ENCODE data around the gene CABLES2.

CABLES2 gene

DNA sequence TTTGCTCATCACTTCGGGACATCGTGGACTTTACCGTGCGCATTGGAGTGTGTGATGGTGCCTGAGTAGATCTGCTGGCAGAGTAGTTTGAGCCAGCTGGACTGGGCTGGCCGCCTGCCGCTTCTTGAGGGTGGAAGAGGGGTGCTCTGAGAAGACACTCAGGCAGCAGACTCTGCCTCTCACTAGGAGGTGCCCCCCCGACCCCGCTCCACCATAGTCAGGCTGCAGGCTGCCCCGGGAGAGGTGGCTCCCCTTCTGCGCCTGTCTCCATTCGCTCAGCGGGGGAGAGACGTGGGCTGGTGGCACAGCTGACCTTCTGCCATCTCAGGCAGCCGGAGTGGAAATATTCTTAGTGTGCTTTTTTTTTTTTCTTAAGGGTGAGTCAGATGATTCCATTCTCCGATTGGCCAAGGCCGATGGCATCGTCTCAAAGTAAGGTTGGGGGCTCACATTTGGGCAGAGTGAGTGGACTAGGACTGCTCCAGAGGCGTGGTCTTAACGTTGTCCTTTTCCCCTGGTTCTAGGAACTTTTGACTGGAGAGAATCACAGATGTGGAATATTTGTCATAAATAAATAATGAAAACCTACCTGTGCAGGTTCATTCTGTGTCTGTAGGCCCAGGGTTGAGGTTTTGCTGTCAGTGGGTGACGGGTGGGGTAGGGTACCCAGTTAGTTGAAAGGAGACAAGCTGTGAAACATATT is 19.0 kb downstream of the CABLES2 start:
- TF ChIP-seq CTCF (IDR thresholded peaks at IDR 0.05; ENCODE audit: low read length) (no peak), EZH2 (IDR thresholded peaks at IDR 0.05; ENCODE audit: borderline replicate concordance, low read length) (no peak)
- H3K27me3 ChIP-seq (ENCODE audit: insufficient read depth, low read length), result no peaks in the 10 kb centered on the region
- peak overlapping the region; percentile 100 for H3K9ac ChIP-seq (ENCODE audit: low read length)
- H3K9me3 ChIP-seq (ENCODE audit: low read length), result no peaks in the 10 kb centered on the region
- no peak overlapping the region for H2AFZ ChIP-seq (ENCODE audit: low read length)
- H4K20me1 ChIP-seq (ENCODE audit: insufficient read depth, low read length), result no peaks in the 10 kb centered on the region
- H3F3A ChIP-seq (ENCODE audit: insufficient read depth, low read length), result no peaks in the 10 kb centered on the region
- peak overlapping the region; percentile 97 for H3K4me2 ChIP-seq (ENCODE audit: low read length)
- H3K36me3 ChIP-seq (ENCODE audit: insufficient read depth, low read length), result peaks cover 56% of the 10 kb centered on the region
- H3K27ac ChIP-seq (ENCODE audit: low read depth, low read length, poor library complexity, severe bottlenecking), result peak overlapping the region; percentile 56
- H3K79me2 ChIP-seq (ENCODE audit: insufficient read depth, low read length), result peaks cover 27% of the 10 kb centered on the region
- no peaks in the 10 kb centered on the region for H3K9me2 ChIP-seq (ENCODE audit: low read depth, low read length)
- H3K4me1 ChIP-seq (ENCODE audit: insufficient read depth, low read length, severe bottlenecking), result peaks cover 21% of the 10 kb centered on the region
- peak overlapping the region; percentile 100 for H3K4me3 ChIP-seq (ENCODE audit: low read depth, low read length, poor library complexity, severe bottlenecking)

GRCh38 chr20:62387219-62387913 is 19.7 kb downstream of the CABLES2 start:
- no peaks in the 10 kb centered on the region for H3K9me2 ChIP-seq (ENCODE audit: low read depth, low read length)
- peak overlapping the region; percentile 100 for H3K4me3 ChIP-seq (ENCODE audit: low read depth, low read length, poor library complexity, severe bottlenecking)
- TF ChIP-seq CTCF (IDR thresholded peaks at IDR 0.05; ENCODE audit: low read length) (no peak), EZH2 (IDR thresholded peaks at IDR 0.05; ENCODE audit: borderline replicate concordance, low read length) (no peak)
- peak overlapping the region; percentile 97 for H3K4me2 ChIP-seq (ENCODE audit: low read length)
- H3K9ac ChIP-seq (ENCODE audit: low read length), result peak overlapping the region; percentile 100
- no peaks in the 10 kb centered on the region for H4K20me1 ChIP-seq (ENCODE audit: insufficient read depth, low read length)
- no peak overlapping the region for H2AFZ ChIP-seq (ENCODE audit: low read length)
- H3K79me2 ChIP-seq (ENCODE audit: insufficient read depth, low read length), result peaks cover 27% of the 10 kb centered on the region
- no peaks in the 10 kb centered on the region for H3K27me3 ChIP-seq (ENCODE audit: insufficient read depth, low read length)
- H3K27ac ChIP-seq (ENCODE audit: low read depth, low read length, poor library complexity, severe bottlenecking), result peak overlapping the region; percentile 56
- no peaks in the 10 kb centered on the region for H3K9me3 ChIP-seq (ENCODE audit: low read length)
- peaks cover 21% of the 10 kb centered on the region for H3K4me1 ChIP-seq (ENCODE audit: insufficient read depth, low read length, severe bottlenecking)
- no peaks in the 10 kb centered on the region for H3F3A ChIP-seq (ENCODE audit: insufficient read depth, low read length)
- peaks cover 50% of the 10 kb centered on the region for H3K36me3 ChIP-seq (ENCODE audit: insufficient read depth, low read length)

- Histone ChIP-seq H3F3A (ENCODE audit: insufficient read depth, low read length) (no peaks in the 10 kb centered on the region), H3K36me3 (ENCODE audit: insufficient read depth, low read length) (peaks cover 53% of the 10 kb centered on the region), H3K4me1 (ENCODE audit: insufficient read depth, low read length, severe bottlenecking) (peaks cover 21% of the 10 kb centered on the region), H3K27me3 (ENCODE audit: insufficient read depth, low read length) (no peaks in the 10 kb centered on the region), H3K79me2 (ENCODE audit: insufficient read depth, low read length) (peaks cover 27% of the 10 kb centered on the region), H3K9me3 (ENCODE audit: low read length) (no peaks in the 10 kb centered on the region), H3K27ac (ENCODE audit: low read depth, low read length, poor library complexity, severe bottlenecking) (peak within 1 kb of the TSS; percentile 56), H2AFZ (ENCODE audit: low read length) (no peak within 1 kb of the TSS), H3K9me2 (ENCODE audit: low read depth, low read length) (no peaks in the 10 kb centered on the region), H3K9ac (ENCODE audit: low read length) (peak within 1 kb of the TSS; percentile 100), H3K4me2 (ENCODE audit: low read length) (peak within 1 kb of the TSS; percentile 97), H4K20me1 (ENCODE audit: insufficient read depth, low read length) (no peaks in the 10 kb centered on the region), H3K4me3 (ENCODE audit: low read depth, low read length, poor library complexity, severe bottlenecking) (peak within 1 kb of the TSS; percentile 100)
- TF ChIP-seq CTCF (IDR thresholded peaks at IDR 0.05; ENCODE audit: low read length) (no peak), EZH2 (IDR thresholded peaks at IDR 0.05; ENCODE audit: borderline replicate concordance, low read length) (no peak)
Measured at GRCh38 chr20:62386383-62387218, 20.5 kb downstream of the CABLES2 start, which contains the start of gene RPS21. Gene RPS21, plus strand, starts transcription at chr20:62387103. Its CDS starts 236 bp downstream, at chr20:62387339.

All from OCI-LY1 (cell line).